GM23248 (cell line): ENCODE measurements around the gene AKNA. TPM values are rescaled to one million over a fixed set of nuclear protein-coding genes. Genes with fewer than 3 reads are reported as not detected.

Source experiments
- DNase-seq: peaks from one replicate; pipeline ENCODE4 v3.0.0-alpha.2; 2015
- H2AFZ ChIP-seq: fragments of 200-600 bp; sonication (generic); 2 replicates; pipeline ENCODE4 v1.6.1; 2016; ENCODE audit warnings: antibody characterized with exemption
- H3F3A ChIP-seq: fragments of 200-600 bp; sonication (generic); 2 replicates; pipeline ENCODE4 v1.6.1; 2016; ENCODE audit warnings: mild to moderate bottlenecking, antibody characterized with exemption, mixed run types; ENCODE audit not compliant: insufficient read depth
- H3K27ac ChIP-seq: fragments of 200-600 bp; sonication (generic); 2 replicates; pipeline ENCODE4 v1.5.1; 2016; ENCODE audit warnings: mild to moderate bottlenecking
- H3K27me3 ChIP-seq: fragments of 200-600 bp; sonication (generic); replicated peaks from 2 replicates; pipeline ENCODE4 v1.6.1; 2016; ENCODE audit warnings: mild to moderate bottlenecking; ENCODE audit not compliant: insufficient read depth
- H3K36me3 ChIP-seq: fragments of 200-600 bp; sonication (generic); 2 replicates; pipeline ENCODE4 v1.6.1; 2016; ENCODE audit warnings: low read depth, mild to moderate bottlenecking
- H3K4me1 ChIP-seq: fragments of 200-600 bp; sonication (generic); 2 replicates; pipeline ENCODE4 v1.6.1; 2016; ENCODE audit warnings: mild to moderate bottlenecking; ENCODE audit not compliant: insufficient read depth
- H3K4me2 ChIP-seq: fragments of 200-600 bp; sonication (generic); one replicate; pipeline ENCODE4 v1.6.1; 2016; ENCODE audit warnings: mild to moderate bottlenecking; ENCODE audit not compliant: unreplicated experiment
- H3K4me3 ChIP-seq: fragments of 200-600 bp; sonication (generic); 2 replicates; pipeline ENCODE4 v1.5.1; 2016; ENCODE audit warnings: mild to moderate bottlenecking
- H3K79me2 ChIP-seq: fragments of 200-600 bp; sonication (generic); 2 replicates; pipeline ENCODE4 v1.6.1; 2016; ENCODE audit warnings: mild to moderate bottlenecking; ENCODE audit not compliant: insufficient read depth
- H3K9ac ChIP-seq: fragments of 200-600 bp; sonication (generic); 2 replicates; pipeline ENCODE4 v1.6.1; 2016; ENCODE audit warnings: mild to moderate bottlenecking
- H3K9me2 ChIP-seq: fragments of 200-600 bp; sonication (generic); 2 replicates; pipeline ENCODE4 v1.6.1; 2016; ENCODE audit warnings: mixed run types, mild to moderate bottlenecking, moderate library complexity; ENCODE audit not compliant: insufficient read depth
- H3K9me3 ChIP-seq: fragments of 200-600 bp; sonication (generic); one replicate; pipeline ENCODE4 v1.6.1; 2017; ENCODE audit warnings: low read depth
- H4K20me1 ChIP-seq: fragments of 200-600 bp; sonication (generic); 2 replicates; pipeline ENCODE4 v1.6.0; 2016; ENCODE audit not compliant: insufficient read depth
- EZH2 ChIP-seq: fragments of 200-600 bp; sonication (generic); IDR thresholded peaks from 2 replicates; pipeline ENCODE4 v1.6.1; 2018; ENCODE audit warnings: antibody characterized with exemption, mild to moderate bottlenecking; ENCODE audit not compliant: insufficient read depth, poor library complexity, severe bottlenecking
- EZH2phosphoT487 ChIP-seq: fragments of 200-600 bp; sonication (generic); IDR thresholded peaks from 2 replicates; pipeline ENCODE4 v1.6.1; 2018; ENCODE audit warnings: antibody characterized with exemption, moderate library complexity, mild to moderate bottlenecking, low read depth; ENCODE audit not compliant: insufficient read depth
- WGBS, 2 experiments: methylation state at CpG; one replicate each; pipeline ENCODE4 v1.1.6; 2015 to 2017; ENCODE audit warnings: low lambda C conversion rate in 2 of 2, low coverage in 1 of 2; ENCODE audit errors: missing lambda C conversion rate in 2 of 2; 5-methylcytosine and 5-hydroxymethylcytosine counted together
- in situ Hi-C: fragments of 300-500 bp; cut with MboI; formaldehyde crosslinking; loops from 2 replicates; pipeline ENCODE4 v1.15.0; 2020
- polyA plus RNA-seq: library from polyadenylated mRNA; unstranded; fragments of >200 nt; fragmentation: Nextera tagmentation; extraction: Ambion mirVana; gene quantifications from 2 replicates; pipeline ENCODE4 v1.2.1, GENCODE V29; 2016
- total RNA-seq: library from RNA; depleted of rRNA; stranded (reverse); fragments of >200 nt; shearing (Covaris generic); gene quantifications from 2 replicates; pipeline ENCODE4 v1.2.3, GENCODE V29; 2014

Gene AKNA
- total and polyA plus RNA-seq, 2 experiments from 2014 or later = 1.8 to 6.6 TPM

GRCh38 chr9:114300153-114300845, 87.5 kb downstream of the AKNA start:
- Histone ChIP-seq H3K9me2 (no peaks in the 10 kb centered on the region), H3K9ac (no peak overlapping the region), H3F3A (no peaks in the 10 kb centered on the region; the same call in 1 of the 2 replicates), H2AFZ (no peak overlapping the region), H4K20me1 (no peaks in the 10 kb centered on the region), H3K27ac (no peak overlapping the region), H3K4me3 (no peak overlapping the region), H3K79me2 (no peaks in the 10 kb centered on the region), H3K36me3 (peaks cover 13% of the 10 kb centered on the region; the same call in 1 of the 2 replicates), H3K27me3 (no peaks in the 10 kb centered on the region), H3K9me3 (no peaks in the 10 kb centered on the region), H3K4me2 (no peak overlapping the region), H3K4me1 (no peaks in the 10 kb centered on the region)
- WGBS, 2 experiments = 85 to 97% methylated on average over 4 of the region's 4 CpGs
- in situ Hi-C loops = no loop called here
- no peak for DNase-seq
- TF ChIP-seq EZH2phosphoT487 = no peak
- no peak for TF ChIP-seq EZH2

- H3K4me3 ChIP-seq = no peak overlapping the region
These were observed 88.3 kb downstream of the AKNA start for GRCh38 chr9:114299286-114300152.

DNA sequence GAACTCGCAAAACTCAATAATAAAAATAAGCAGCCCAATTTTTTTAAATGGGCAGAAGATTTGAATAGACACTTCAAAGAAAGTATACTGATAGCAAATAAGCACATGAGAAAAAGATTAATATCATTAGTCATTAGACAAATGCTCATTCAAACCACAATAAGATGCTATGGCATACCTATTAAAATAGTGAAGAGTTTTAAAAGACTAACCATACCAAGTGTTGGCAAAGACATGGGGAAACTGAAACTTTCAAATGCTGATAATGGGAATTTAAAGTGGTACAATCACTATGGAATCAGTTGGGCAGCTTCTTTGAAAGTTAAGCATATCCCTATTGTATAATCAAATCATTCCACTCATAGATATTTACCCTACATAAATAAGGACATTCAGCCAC, 91.4 kb downstream of the AKNA start:
- Histone ChIP-seq H3K27ac (no peak overlapping the region), H3K27me3 (no peaks in the 10 kb centered on the region), H3K4me2 (no peak overlapping the region), H3K4me3 (no peak overlapping the region), H3F3A (no peaks in the 10 kb centered on the region; the same call in 1 of the 2 replicates), H4K20me1 (no peaks in the 10 kb centered on the region), H3K79me2 (no peaks in the 10 kb centered on the region), H3K36me3 (peaks cover 33% of the 10 kb centered on the region), H3K9me3 (no peaks in the 10 kb centered on the region), H3K9ac (no peak overlapping the region), H2AFZ (no peak overlapping the region), H3K9me2 (no peaks in the 10 kb centered on the region), H3K4me1 (no peaks in the 10 kb centered on the region)
- no peak for DNase-seq
- TF ChIP-seq EZH2 (no peak), EZH2phosphoT487 (no peak)
- 91 to 96% methylated on average over 1 of the region's 1 CpG for WGBS, 2 experiments
- in situ Hi-C loops = no loop called here

More at GRCh38 chr9:114299286-114300152, 88.3 kb downstream of the AKNA start:
- no peaks in the 10 kb centered on the region for H3K9me3 ChIP-seq
- in situ Hi-C loops = no loop called here
- H3F3A ChIP-seq = no peaks in the 10 kb centered on the region; the same call in 1 of the 2 replicates
- no peaks in the 10 kb centered on the region for H3K4me1 ChIP-seq
- H4K20me1 ChIP-seq = no peaks in the 10 kb centered on the region
- TF ChIP-seq EZH2phosphoT487 (no peak), EZH2 (no peak)
- 90 to 93% methylated on average over 15 of the region's 15 CpGs for WGBS, 2 experiments
- H2AFZ ChIP-seq = no peak overlapping the region
- H3K9ac ChIP-seq = no peak overlapping the region
- no peak for DNase-seq
- H3K27me3 ChIP-seq = no peaks in the 10 kb centered on the region
- H3K79me2 ChIP-seq = no peaks in the 10 kb centered on the region
- H3K36me3 ChIP-seq = peaks cover 20% of the 10 kb centered on the region
- no peak overlapping the region for H3K27ac ChIP-seq
- H3K4me2 ChIP-seq = no peak overlapping the region
- no peaks in the 10 kb centered on the region for H3K9me2 ChIP-seq

DNA sequence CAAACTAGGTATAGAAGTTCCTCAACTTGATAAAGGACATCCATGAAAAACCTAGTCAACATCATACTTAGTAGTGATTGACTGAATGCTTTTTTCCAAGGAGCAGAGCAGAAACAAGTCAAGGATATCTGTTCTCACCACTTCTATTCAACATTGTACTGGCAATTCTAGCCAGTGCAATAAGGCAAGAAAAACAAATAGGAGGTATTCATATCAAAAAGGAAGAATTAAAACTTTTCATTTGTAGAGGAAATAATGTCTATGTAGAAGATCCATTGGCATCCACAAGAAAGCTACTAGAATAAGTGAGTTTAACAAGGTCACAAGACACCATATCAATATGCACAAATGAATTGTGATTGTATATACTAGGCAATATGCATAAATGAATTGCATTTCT, 93.1 kb downstream of the AKNA start:
- no peaks in the 10 kb centered on the region for H3K27me3 ChIP-seq
- H3K9me2 ChIP-seq = no peaks in the 10 kb centered on the region
- H3F3A ChIP-seq = no peaks in the 10 kb centered on the region; the same call in 1 of the 2 replicates
- H3K36me3 ChIP-seq = peaks cover 33% of the 10 kb centered on the region
- H2AFZ ChIP-seq = no peak overlapping the region
- no peak for DNase-seq
- H3K4me1 ChIP-seq = no peaks in the 10 kb centered on the region
- H3K27ac ChIP-seq = no peak overlapping the region
- TF ChIP-seq EZH2phosphoT487 = no peak
- no peak for TF ChIP-seq EZH2
- in situ Hi-C loops = no loop called here
- no peaks in the 10 kb centered on the region for H3K79me2 ChIP-seq
- no peaks in the 10 kb centered on the region for H4K20me1 ChIP-seq
- H3K9me3 ChIP-seq = no peaks in the 10 kb centered on the region
- no peak overlapping the region for H3K4me3 ChIP-seq
- no peak overlapping the region for H3K4me2 ChIP-seq
- no peak overlapping the region for H3K9ac ChIP-seq
